ENCODE measurements around the gene NELFCD. TPM values are rescaled to one million over a fixed set of nuclear protein-coding genes. Genes with fewer than 3 reads are reported as not detected.
A peak's percentile ranks its signal among the peaks of the same experiment; 100 is the strongest.

NELFCD gene
- total and polyA plus RNA-seq, 9 of the 15 experiments (the other 6 are each of a cell fraction or from before 2014, with no cell fraction given), result 11.7 to 163 (median 96.5) TPM

DNA sequence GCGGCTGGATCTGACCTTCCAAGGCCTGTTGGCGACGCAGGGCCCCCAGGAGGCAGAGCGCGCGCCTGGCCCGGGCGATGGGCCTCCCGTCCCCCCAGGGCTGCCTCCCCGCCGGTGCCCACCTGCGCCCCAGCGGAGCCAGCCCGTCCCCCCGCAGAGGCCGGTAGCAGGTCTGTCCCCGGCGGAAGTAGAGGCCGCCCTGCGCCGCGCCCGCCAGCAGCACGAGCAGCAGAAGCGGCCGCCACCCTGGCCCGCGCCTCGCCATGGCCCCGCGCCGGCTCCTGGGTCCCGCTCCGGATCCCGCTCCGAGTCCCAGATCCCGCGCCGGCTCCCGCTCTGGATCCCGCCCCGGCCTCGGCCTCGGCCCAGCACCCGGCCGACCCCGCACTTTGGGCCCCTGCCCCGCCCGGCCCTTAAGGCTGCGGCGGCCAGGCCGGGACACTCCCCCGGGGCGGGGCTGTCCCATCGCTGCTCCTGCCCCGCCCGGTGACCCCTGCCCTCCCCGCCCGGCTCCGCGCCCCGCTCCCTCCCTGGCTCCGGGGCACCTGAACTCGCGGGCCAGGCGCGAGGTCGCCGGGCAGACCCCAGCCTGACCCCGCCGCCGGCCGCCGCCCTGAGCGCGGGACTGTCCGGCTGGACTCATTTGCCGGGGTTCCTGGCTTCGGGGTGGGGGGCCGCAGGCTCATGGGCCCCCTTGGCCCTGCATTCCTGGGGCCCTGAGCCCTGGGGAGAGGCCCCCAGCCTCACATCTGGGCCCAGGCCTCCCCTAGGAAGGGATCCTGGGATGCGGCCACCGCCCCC, 26.0 kb downstream of the NELFCD start, which contains the start of gene CTSZ (continued):
- TF ChIP-seq ZNF785 (CRISPR knock-in tag; IDR thresholded peaks at IDR 0.05) (no peak), NEUROD1 (IDR thresholded peaks at IDR 0.05; ENCODE audit: borderline replicate concordance, low read depth, low read length, partially characterized antibody) (peak; percentile 25), NR2C2 (CRISPR knock-in tag; IDR thresholded peaks at IDR 0.05) (no peak), NR2C2 (tag; IDR thresholded peaks at IDR 0.05) (peak; percentile 95), SMARCA4 (IDR thresholded peaks at IDR 0.05) (no peak), SMARCA5 (IDR thresholded peaks at IDR 0.05) (no peak), TCF7 (IDR thresholded peaks at IDR 0.05; ENCODE audit: borderline replicate concordance) (no peak), CCAR2 (IDR thresholded peaks at IDR 0.05; ENCODE audit: low read depth, low read length) (no peak), ZNF165 (CRISPR knock-in tag; IDR thresholded peaks at IDR 0.05; ENCODE audit: borderline replicate concordance) (no peak), PHB (CRISPR knock-in tag; IDR thresholded peaks at IDR 0.05) (no peak), NCOA4 (IDR thresholded peaks at IDR 0.05; ENCODE audit: partially characterized antibody) (no peak)
- TF ChIP-seq, protein P1, sequence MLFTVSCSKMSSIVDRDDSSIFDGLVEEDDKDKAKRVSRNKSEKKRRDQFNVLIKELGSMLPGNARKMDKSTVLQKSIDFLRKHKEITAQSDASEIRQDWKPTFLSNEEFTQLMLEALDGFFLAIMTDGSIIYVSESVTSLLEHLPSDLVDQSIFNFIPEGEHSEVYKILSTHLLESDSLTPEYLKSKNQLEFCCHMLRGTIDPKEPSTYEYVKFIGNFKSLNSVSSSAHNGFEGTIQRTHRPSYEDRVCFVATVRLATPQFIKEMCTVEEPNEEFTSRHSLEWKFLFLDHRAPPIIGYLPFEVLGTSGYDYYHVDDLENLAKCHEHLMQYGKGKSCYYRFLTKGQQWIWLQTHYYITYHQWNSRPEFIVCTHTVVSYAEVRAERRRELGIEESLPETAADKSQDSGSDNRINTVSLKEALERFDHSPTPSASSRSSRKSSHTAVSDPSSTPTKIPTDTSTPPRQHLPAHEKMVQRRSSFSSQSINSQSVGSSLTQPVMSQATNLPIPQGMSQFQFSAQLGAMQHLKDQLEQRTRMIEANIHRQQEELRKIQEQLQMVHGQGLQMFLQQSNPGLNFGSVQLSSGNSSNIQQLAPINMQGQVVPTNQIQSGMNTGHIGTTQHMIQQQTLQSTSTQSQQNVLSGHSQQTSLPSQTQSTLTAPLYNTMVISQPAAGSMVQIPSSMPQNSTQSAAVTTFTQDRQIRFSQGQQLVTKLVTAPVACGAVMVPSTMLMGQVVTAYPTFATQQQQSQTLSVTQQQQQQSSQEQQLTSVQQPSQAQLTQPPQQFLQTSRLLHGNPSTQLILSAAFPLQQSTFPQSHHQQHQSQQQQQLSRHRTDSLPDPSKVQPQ (CRISPR knock-in tag; IDR thresholded peaks at IDR 0.05; ENCODE audit: borderline replicate concordance), result no peak
- TF ChIP-seq, protein P2, sequence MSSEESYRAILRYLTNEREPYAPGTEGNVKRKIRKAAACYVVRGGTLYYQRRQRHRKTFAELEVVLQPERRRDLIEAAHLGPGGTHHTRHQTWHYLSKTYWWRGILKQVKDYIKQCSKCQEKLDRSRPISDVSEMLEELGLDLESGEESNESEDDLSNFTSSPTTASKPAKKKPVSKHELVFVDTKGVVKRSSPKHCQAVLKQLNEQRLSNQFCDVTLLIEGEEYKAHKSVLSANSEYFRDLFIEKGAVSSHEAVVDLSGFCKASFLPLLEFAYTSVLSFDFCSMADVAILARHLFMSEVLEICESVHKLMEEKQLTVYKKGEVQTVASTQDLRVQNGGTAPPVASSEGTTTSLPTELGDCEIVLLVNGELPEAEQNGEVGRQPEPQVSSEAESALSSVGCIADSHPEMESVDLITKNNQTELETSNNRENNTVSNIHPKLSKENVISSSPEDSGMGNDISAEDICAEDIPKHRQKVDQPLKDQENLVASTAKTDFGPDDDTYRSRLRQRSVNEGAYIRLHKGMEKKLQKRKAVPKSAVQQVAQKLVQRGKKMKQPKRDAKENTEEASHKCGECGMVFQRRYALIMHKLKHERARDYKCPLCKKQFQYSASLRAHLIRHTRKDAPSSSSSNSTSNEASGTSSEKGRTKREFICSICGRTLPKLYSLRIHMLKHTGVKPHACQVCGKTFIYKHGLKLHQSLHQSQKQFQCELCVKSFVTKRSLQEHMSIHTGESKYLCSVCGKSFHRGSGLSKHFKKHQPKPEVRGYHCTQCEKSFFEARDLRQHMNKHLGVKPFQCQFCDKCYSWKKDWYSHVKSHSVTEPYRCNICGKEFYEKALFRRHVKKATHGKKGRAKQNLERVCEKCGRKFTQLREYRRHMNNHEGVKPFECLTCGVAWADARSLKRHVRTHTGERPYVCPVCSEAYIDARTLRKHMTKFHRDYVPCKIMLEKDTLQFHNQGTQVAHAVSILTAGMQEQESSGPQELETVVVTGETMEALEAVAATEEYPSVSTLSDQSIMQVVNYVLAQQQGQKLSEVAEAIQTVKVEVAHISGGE (CRISPR knock-in tag; IDR thresholded peaks at IDR 0.05), result no peak
- TF ChIP-seq, protein P3, sequence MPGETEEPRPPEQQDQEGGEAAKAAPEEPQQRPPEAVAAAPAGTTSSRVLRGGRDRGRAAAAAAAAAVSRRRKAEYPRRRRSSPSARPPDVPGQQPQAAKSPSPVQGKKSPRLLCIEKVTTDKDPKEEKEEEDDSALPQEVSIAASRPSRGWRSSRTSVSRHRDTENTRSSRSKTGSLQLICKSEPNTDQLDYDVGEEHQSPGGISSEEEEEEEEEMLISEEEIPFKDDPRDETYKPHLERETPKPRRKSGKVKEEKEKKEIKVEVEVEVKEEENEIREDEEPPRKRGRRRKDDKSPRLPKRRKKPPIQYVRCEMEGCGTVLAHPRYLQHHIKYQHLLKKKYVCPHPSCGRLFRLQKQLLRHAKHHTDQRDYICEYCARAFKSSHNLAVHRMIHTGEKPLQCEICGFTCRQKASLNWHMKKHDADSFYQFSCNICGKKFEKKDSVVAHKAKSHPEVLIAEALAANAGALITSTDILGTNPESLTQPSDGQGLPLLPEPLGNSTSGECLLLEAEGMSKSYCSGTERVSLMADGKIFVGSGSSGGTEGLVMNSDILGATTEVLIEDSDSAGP (CRISPR knock-in tag; IDR thresholded peaks at IDR 0.05), result no peak
- TF ChIP-seq, protein P4, sequence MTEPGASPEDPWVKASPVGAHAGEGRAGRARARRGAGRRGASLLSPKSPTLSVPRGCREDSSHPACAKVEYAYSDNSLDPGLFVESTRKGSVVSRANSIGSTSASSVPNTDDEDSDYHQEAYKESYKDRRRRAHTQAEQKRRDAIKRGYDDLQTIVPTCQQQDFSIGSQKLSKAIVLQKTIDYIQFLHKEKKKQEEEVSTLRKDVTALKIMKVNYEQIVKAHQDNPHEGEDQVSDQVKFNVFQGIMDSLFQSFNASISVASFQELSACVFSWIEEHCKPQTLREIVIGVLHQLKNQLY (CRISPR knock-in tag; conservative IDR thresholded peaks at IDR 0.05), result no peak
- TF ChIP-seq, protein P5, sequence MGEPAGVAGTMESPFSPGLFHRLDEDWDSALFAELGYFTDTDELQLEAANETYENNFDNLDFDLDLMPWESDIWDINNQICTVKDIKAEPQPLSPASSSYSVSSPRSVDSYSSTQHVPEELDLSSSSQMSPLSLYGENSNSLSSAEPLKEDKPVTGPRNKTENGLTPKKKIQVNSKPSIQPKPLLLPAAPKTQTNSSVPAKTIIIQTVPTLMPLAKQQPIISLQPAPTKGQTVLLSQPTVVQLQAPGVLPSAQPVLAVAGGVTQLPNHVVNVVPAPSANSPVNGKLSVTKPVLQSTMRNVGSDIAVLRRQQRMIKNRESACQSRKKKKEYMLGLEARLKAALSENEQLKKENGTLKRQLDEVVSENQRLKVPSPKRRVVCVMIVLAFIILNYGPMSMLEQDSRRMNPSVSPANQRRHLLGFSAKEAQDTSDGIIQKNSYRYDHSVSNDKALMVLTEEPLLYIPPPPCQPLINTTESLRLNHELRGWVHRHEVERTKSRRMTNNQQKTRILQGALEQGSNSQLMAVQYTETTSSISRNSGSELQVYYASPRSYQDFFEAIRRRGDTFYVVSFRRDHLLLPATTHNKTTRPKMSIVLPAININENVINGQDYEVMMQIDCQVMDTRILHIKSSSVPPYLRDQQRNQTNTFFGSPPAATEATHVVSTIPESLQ (CRISPR knock-in tag; IDR thresholded peaks at IDR 0.05), result no peak
